ENCODE data around the gene HLTF. TPM values are rescaled to one million over a fixed set of nuclear protein-coding genes. Genes with fewer than 3 reads are reported as not detected.

Gene HLTF
- total and polyA plus RNA-seq, 2 experiments from 2014 or later: 89.5 to 146 TPM

DNA sequence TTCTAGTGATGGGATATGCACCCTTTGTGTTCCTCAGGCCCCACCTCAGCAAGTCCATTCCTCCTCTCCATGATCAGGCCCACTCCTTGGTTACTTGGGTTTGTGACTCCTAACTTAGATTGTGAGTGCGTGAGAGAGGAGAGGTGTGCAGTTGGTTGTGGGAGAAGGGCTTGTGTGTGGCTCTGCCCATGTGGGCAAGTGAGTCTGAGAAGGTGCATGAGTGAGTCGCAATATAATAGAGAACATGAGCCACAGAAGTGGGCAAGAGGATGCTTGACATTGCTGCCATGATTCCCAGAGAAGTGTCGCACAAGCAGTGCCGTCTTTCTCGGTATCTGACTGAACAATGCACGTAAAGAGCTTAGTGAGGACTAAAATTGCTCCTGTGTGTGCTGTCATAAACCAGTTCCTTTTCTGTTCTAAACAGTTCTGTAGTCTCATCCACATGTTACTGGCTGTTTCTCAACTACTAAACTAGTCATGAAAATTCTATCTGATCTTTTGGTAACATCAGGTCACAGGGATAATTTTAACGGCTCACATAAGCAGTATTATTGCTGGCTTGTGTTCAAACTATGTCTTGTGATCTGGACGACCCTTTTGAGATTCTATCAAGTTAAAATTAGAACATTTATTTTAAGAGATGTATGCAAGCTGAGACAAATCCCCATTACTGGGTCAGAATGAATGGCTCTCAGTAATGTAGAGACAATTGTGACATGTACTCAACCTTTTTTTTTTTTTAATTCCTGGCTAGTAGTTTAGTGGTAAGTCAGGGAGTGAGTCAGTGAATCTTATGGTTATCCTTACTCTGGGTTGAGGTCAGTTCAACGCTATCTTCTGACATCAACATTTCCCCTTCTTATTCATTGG is 69.4 kb downstream of the HLTF start:
- Mint-ChIP-seq H3K27ac (no peak overlapping the region; the same call in 1 of the 2 replicates), H3K4me3 (no peak overlapping the region), H3K4me1 (peaks cover 44% of the 10 kb centered on the region), H3K9me3 (no peaks in the 10 kb centered on the region), H3K36me3 (ENCODE audit: low read depth) (peaks cover 32% of the 10 kb centered on the region), H3K27me3 (ENCODE audit: insufficient read depth, low read depth, poor library complexity) (peaks cover 9% of the 10 kb centered on the region)
- Histone ChIP-seq H3K9me2 (ENCODE audit: insufficient read depth) (no peaks in the 10 kb centered on the region), H3F3A (replicated peaks; ENCODE audit: low read depth) (no peaks in the 10 kb centered on the region), H2AFZ (no peak overlapping the region), H3K27me3 (ENCODE audit: insufficient read depth) (no peaks in the 10 kb centered on the region), H3K4me2 (no peak overlapping the region), H3K4me3 (no peak overlapping the region), H3K4me1 (ENCODE audit: insufficient read depth) (peaks cover 23% of the 10 kb centered on the region), H3K27ac (ENCODE audit: low read depth) (no peak overlapping the region), H3K79me2 (replicated peaks; ENCODE audit: insufficient read depth) (no peaks in the 10 kb centered on the region), H3K36me3 (ENCODE audit: insufficient read depth) (peaks cover 5% of the 10 kb centered on the region), H4K20me1 (replicated peaks; ENCODE audit: insufficient read depth) (no peaks in the 10 kb centered on the region)
- ATAC-seq (no peak), DNase-seq (ENCODE audit: low spot score) (no peak)
- no peak for TF ChIP-seq EZH2phosphoT487 (IDR thresholded peaks at IDR 0.05; ENCODE audit: unreplicated experiment)
- TF ChIP-seq, protein P1, sequence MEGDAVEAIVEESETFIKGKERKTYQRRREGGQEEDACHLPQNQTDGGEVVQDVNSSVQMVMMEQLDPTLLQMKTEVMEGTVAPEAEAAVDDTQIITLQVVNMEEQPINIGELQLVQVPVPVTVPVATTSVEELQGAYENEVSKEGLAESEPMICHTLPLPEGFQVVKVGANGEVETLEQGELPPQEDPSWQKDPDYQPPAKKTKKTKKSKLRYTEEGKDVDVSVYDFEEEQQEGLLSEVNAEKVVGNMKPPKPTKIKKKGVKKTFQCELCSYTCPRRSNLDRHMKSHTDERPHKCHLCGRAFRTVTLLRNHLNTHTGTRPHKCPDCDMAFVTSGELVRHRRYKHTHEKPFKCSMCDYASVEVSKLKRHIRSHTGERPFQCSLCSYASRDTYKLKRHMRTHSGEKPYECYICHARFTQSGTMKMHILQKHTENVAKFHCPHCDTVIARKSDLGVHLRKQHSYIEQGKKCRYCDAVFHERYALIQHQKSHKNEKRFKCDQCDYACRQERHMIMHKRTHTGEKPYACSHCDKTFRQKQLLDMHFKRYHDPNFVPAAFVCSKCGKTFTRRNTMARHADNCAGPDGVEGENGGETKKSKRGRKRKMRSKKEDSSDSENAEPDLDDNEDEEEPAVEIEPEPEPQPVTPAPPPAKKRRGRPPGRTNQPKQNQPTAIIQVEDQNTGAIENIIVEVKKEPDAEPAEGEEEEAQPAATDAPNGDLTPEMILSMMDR (conservative IDR thresholded peaks at IDR 0.05; ENCODE audit: low read depth in 2 of 2): no peak
- no peak for TF ChIP-seq CREB1 (CRISPR knock-in tag; IDR thresholded peaks at IDR 0.05; ENCODE audit: low read depth)
- no peak for TF ChIP-seq ZNF331 (CRISPR knock-in tag; IDR thresholded peaks at IDR 0.05; ENCODE audit: low read depth)
- TF ChIP-seq JUNB (IDR thresholded peaks at IDR 0.05; ENCODE audit: unreplicated experiment): no peak
- TF ChIP-seq NANOG (IDR thresholded peaks at IDR 0.05; ENCODE audit: borderline replicate concordance): no peak
- no peak for TF ChIP-seq EZH2 (IDR thresholded peaks at IDR 0.05; ENCODE audit: low read depth, unreplicated experiment)

DNA sequence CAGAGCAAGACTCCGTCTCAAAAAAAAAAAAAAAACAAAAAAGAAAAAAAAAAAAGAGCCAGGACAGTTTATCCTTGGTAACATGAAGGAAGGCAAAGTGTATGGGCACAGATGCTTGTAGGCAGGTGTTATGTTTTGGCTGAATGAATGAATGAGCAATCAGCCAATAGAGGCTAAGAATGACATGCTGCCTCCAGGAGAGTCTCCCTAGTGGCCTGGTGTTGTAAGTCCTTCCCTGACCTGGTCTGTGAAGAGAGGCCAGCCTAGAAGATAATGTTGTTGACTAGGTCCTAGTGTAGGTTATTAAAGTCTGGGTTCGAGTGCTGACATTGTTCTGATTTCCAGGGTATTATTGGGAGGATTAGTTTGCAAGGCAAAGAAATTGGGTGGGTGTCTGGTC is 70.1 kb downstream of the HLTF start:
- Histone ChIP-seq H3K4me1 (ENCODE audit: insufficient read depth) (peaks cover 17% of the 10 kb centered on the region), H3K4me2 (no peak overlapping the region), H3K36me3 (ENCODE audit: insufficient read depth) (peaks cover 9% of the 10 kb centered on the region), H3K27me3 (ENCODE audit: insufficient read depth) (no peaks in the 10 kb centered on the region), H3K27ac (ENCODE audit: low read depth) (no peak overlapping the region), H2AFZ (no peak overlapping the region), H3K79me2 (replicated peaks; ENCODE audit: insufficient read depth) (no peaks in the 10 kb centered on the region), H3K9me2 (ENCODE audit: insufficient read depth) (no peaks in the 10 kb centered on the region), H3K4me3 (no peak overlapping the region), H4K20me1 (replicated peaks; ENCODE audit: insufficient read depth) (no peaks in the 10 kb centered on the region), H3F3A (replicated peaks; ENCODE audit: low read depth) (no peaks in the 10 kb centered on the region)
- peaks cover 38% of the 10 kb centered on the region for H3K4me1 Mint-ChIP-seq
- H3K27me3 Mint-ChIP-seq (ENCODE audit: insufficient read depth, low read depth, poor library complexity): peaks cover 9% of the 10 kb centered on the region
- no peaks in the 10 kb centered on the region for H3K9me3 Mint-ChIP-seq
- H3K4me3 Mint-ChIP-seq: no peak overlapping the region
- TF ChIP-seq EZH2phosphoT487 (IDR thresholded peaks at IDR 0.05; ENCODE audit: unreplicated experiment): no peak
- no peak for TF ChIP-seq NANOG (IDR thresholded peaks at IDR 0.05; ENCODE audit: borderline replicate concordance)
- no peak for TF ChIP-seq POLR2AphosphoS5 (IDR thresholded peaks at IDR 0.05; ENCODE audit: low read depth)
- no peak for TF ChIP-seq ZNF114 (CRISPR knock-in tag; IDR thresholded peaks at IDR 0.05)
- TF ChIP-seq, protein P2, sequence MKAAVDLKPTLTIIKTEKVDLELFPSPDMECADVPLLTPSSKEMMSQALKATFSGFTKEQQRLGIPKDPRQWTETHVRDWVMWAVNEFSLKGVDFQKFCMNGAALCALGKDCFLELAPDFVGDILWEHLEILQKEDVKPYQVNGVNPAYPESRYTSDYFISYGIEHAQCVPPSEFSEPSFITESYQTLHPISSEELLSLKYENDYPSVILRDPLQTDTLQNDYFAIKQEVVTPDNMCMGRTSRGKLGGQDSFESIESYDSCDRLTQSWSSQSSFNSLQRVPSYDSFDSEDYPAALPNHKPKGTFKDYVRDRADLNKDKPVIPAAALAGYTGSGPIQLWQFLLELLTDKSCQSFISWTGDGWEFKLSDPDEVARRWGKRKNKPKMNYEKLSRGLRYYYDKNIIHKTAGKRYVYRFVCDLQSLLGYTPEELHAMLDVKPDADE (IDR thresholded peaks at IDR 0.05): no peak
- H3K27ac Mint-ChIP-seq: no peak overlapping the region; the same call in 1 of the 2 replicates
- DNase-seq (ENCODE audit: low spot score): no peak
- peaks cover 37% of the 10 kb centered on the region for H3K36me3 Mint-ChIP-seq (ENCODE audit: low read depth)
- no peak for ATAC-seq

Measured in GM23338 (cell line).